Measurements from ENCODE around the gene GRK5.

The GRK5 gene

DNA sequence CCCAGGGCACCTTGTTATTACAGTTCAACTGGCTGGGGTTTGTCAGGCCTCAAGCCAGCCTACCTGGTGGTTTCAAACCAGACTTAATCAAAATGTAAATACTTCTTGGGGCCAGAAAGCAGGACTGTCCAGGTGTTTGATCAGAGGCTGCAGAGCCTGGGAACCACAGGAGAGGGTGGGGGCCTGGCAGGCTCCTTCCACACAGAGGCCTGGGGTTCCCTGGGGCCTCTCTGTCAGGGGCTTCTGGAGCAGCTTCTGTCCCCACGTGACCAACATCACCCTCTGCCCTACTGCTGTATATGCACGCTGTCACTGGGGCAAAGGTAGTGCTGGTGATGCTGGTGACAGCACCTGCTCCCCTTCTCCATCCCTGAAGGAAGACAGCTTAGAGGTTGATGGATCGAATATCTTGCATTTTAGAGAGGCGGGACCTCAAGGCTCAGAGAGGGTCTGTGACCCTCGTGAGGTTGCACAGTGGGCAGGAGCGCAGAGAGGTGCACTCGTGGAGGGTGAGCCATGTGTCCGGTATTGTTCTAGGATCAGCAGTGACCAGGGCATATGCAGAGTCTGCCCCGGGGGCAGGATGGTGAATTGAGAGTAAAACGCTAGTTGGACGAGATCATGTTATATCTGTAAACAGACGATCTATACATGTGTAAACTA lies 95.4 kb downstream of the GRK5 start:
- no peak for DNase-seq

DNA sequence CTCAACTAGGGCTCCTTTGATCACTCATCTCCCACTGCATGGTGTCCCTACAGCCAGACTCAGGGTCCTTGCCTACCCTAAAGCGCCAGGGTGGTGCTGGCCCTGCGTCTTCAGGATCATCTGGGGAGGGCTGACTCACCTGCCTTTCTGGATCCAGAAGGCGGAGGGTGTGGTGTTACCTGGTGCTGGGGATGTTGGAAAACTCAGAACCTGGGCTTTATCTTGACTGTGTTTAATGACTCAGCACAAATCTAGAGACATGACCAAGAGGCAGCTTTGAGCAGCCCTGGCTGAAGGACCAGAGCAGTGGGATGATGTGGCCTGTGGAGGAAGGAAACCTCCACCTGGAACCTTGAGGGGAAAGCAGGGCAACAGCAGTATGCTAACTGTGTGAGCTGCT lies 96.5 kb downstream of the GRK5 start:
- DNase-seq = no peak

DNA sequence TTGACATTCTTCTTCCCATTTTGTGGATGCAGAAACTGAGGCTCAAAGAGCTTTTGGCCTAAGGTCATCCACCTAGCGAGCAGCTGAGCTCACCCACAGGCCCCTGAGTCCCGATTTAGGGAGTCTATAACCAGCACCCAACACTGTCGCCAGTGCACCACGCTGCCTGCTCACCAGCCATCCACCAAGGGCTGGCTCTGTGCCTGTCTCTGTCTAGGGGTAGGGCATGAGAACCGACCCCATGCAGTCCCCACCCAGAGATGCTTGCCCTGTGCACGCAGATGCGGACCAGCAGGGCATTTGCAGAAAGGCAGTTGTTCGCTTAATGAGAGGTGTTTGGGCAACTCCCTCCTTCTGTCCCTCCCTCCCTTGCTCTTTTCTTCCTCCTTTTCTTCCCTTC lies 97.2 kb downstream of the GRK5 start:
- no peak for DNase-seq

DNA sequence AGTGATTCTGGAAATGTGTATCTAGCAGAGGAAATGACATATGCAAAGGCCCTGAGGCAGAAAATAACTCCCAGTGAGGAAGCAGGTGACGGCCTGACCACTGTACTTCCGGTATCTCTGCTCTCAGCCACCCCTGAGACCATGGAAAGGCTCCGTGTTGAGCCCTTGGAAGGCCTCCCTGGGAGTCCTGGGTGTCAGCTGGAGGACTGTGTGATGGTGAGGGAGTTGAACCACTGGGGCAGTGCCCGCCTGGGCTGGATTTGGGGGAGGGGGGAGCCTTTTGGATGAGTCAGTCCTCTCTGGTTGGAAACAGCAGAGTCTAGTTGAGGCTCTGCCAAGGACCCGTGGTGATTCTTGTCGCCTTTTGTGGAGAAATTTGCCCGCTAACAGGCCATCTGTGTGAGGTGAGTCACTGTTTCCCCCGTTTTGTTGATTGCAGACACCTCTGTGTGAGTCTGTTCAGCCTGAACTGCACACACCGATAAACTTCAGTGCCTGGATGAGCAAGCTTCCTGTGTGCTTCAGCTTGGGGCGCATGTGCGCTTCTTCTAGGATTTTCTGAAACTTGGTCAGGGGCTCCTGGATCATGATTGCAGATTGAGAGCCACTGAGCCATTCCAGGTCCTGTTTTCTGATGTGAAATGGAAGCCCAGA lies 98.6 kb downstream of the GRK5 start:
- DNase-seq = no peak

DNA sequence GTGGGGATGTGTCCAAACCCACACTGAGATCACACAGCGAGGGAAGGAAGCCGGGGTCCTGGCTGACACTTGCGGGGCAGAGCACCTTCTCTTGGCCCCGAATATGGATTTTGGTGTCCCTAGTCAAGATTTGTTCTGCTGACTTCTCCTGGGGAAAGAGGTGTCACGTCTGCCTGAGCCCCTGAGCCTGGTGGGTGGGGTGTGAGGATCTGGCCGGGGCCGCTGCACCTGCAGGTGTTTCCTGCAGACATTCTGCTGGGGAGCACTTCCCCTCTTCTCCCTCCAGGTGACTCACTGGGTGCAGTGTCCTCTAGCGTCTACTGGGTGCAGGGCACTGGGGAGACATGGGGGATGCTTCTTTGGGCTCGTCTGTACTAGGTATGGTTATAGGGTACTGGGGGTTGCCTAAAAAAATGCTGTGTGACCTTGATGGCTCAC lies 99.2 kb downstream of the GRK5 start:
- peak; percentile 30 for DNase-seq

DNA sequence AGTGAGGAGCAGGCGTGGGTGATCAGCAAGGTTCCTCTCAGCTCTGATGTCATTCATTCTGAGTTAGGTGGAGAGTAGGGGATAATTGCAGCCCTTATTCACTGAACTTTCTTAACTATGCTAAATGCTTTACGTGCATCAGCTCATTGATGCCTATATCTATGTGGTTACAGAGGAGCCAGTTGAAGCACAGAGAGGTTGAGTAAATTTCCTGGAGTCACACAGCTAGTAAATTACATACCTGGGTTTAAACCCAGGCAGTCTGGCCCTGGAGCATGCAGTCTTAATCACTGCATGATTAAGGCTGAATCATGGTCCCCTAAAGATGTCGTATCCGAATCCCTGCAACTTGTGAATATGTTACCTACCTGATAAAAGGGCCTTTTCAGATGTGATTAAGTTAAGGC lies 99.6 kb downstream of the GRK5 start:
- DNase-seq = no peak

DNA sequence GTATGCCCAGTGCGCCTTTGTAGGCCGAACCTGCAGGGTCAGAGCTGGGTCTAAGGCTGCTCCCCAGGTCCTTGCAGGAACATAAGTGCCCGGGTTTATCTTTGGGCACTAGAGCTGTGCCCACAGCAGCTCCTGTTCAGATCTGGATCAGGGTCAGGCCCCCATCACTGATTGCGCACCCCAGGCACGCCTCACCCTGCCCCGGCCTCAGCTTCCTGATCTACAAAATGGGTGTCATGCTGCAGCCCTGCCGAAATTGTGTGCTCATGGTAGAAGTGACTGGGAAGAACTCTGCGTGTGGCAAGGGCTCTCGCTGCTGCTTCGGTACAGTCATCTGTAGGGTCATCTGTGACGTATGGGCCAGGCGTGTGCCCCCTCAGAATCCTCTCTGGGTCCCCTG lies 100.7 kb downstream of the GRK5 start:
- DNase-seq = no peak

DNA sequence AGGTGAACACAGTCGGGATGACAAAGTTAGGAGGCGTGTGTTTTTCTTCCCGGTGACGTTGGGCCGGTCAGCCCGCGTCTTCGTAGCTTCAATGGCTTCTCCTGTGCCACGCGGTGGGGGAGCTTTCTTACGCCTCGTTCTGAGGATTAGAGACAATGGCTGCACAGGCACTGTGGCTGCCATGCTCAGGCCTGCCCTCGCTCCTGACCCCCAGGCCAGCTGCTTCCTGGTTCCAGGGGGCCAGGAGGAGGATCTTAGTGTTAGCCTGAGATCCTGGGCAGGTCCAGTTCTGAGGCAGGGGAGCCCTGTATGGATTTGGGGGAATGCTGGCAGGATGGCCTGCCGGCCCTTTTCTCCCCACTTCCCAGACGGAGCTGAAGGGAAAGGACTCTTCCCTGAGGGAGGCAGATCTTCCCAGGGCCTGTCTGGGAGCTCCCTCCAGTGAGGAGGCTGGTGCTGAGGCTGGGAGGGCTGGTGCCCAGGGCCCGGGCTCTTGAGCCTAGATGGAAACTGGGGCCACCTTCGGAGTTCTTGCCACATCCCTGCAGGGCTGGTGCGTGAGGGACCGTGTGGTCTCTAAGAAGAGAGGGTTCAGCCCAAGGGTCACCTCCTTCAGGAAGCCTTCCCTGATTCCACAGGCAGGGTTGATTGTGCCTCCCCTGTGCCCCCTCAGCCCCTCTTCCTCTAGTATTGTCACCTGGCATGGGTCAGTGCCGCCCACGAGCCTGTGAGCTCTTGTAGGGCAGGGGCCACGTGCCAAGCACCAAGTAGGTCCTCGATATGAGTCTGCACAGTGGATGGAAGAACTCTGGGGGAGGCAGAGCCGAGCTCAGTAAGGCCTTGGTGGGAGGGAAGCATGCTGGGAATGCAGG lies 101.4 kb downstream of the GRK5 start:
- DNase-seq = no peak

DNA sequence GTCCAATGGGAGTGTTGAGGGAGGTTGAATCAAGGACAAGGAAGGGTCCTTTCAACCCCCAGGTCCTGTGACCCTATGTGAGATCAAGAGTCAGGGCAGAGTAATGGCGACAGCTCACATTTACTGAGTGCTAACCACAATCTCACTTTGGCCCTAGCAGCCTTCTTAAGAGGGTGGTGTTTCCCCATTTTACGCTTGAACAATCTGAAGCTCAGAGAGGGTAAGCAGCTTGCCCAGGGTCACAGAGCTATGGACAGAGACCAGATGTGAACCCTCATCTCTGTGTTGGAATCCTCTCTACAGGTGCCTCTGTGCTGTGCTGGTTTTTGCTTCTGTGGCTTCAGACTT lies 102.0 kb downstream of the GRK5 start:
- DNase-seq = no peak

DNA sequence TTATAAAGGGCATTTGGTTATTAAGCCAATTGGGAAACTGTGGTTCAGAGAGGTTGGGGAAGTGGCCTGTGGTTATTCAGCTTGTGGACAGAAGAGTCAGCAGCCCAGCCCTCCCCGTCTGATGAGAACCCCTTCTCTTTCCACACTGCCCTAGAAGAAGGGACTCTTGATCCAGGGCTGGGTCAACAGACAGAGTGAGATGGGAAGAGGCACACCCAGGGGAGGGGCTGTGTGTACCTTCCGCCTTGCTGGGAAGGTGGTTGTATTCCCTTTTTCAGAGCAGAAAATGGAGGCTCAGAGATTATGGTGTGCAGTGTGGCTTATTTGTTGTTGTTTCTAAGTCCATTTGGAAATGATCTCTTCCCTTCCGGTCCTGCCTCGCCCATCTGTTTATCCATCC lies 103.4 kb downstream of the GRK5 start:
- no peak for DNase-seq

DNA sequence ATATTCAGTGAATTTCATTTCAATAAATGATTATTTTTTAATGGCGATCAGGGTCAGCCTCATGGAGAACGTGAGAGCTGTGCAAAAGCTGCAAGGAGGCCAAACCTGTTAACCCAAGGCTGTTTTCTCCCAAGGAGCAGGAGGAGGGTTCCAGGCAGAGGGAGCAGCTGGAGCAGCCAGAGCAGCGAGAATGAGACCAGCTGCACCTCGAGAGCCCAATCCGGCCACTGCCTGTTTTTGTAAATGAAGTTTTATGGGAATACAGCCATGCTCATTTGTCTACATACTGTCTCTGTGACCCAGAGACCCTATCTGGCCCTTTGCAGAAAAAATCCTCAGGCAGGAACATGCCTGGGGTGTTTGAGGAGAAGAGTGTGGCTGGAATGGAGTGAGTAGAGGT lies 104.9 kb downstream of the GRK5 start:
- DNase-seq = no peak

DNA sequence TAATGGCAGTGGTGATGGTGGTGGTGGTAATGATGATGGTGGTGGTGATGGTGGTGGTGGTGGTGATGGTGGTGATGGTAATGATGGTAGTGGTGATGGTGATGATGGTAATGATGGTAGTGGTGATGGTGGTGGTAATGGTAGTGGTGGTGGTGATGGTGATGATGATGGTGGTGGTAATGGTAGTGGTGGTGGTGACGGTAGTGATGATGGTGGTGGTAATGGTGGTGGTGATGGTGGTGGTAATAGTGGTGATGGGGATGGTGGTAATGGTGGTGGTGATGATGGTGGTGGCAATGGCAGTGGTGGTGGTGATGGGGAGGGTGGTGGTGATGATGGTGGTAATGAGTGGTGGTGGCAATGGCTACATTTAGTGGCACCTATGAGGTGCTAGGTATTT lies 105.7 kb downstream of the GRK5 start:
- DNase-seq = no peak

DNA sequence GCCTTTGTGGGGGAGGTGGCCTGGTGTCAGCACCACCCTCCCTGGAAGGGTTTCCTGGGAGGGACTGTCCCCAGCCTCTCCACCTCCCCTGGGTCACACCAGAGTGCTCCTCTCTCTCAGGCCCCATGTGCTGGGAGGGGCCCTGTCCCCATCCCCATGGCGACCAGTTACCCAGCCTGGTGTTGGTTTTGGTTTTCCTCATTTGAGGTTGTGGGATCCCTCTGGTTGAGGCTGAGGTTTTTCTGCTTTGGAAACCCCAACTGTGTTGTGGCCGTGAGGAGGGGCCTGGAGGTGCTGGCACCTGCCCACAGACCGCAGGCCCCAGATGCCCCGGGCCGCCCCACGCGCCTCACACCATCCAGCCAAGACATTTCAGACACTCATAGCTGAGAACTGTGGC lies 106.3 kb downstream of the GRK5 start:
- no peak for DNase-seq

DNA sequence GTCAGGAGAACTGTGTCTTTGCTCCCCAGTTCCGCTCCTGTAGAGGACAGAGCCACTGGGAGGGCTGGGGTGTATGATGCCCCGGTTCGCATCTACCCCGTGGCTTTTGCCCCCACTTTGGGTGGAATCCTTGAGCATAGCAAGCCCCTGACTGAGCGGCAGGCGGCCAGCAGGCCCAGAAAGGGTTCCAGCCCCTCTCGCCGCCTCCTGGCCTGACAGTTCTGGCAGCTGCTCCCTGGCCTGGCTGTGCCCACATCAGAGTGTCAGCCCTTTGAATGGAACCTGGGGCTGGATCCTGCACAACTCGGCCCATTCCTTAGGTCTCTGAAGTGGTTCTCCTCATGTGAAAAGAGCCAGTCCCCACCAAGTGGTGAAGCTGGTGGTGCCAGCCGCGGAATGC lies 106.7 kb downstream of the GRK5 start:
- DNase-seq = no peak

DNA sequence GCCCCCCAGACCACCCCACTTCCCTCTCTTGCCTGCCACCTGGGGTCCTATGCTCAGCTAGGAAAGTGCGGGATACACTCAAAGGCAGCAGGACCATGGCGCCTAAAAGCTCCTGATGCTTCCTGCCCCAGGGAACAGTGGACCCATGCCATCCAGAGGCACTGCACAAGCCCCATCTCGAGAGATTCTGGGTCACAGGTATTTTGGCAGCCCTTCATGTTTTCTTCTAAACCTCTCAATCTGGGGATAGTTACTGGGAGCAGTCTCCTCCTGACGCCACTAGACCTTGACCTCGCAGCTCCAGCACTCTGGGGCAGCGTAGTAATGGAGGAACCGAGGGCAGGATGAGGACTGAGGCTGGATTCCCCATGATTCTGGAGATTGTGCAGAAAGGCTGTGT lies 107.1 kb downstream of the GRK5 start:
- no peak for DNase-seq

DNA sequence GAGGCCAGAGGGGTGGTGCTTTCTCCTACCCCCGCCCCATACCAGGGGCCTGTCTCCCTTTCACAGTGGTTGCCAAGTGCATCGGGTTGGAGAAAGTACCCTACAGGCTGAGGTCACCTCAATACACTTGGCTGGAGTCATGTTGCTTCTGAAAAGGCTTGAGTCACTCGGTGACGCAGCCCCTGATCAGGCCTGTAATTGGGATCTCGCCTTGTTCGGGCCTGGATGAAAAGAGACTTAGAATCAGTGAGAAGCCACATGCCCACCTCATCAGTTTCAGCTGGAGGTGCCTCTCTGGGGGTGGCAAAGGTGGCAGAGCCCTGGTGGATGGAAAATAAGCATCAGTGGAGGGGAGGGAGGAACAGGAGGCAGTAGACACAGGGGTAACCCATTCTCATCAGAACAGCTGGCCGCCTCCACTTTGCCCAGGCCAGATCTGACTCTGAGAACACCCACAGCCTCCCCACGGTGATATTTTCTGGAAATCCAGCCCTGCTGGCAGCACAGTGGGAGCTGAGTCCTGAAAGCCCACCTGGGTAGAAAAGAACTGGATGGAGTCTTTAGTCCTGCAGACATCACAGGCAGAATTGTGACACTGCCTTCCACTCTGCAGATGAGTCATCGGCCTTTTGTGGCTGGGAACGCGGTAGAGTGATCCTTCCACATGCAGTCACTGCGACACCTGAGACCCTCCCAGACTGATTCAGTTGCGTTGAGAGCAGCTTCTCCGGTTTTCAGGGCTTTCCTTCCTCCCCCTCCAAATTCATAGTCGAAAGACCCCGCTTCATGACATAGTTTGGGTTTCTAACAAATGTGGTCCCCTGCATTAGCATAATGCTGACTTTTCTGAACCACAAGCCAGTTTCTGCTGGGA lies 108.0 kb downstream of the GRK5 start:
- DNase-seq = peak; percentile 51

DNA sequence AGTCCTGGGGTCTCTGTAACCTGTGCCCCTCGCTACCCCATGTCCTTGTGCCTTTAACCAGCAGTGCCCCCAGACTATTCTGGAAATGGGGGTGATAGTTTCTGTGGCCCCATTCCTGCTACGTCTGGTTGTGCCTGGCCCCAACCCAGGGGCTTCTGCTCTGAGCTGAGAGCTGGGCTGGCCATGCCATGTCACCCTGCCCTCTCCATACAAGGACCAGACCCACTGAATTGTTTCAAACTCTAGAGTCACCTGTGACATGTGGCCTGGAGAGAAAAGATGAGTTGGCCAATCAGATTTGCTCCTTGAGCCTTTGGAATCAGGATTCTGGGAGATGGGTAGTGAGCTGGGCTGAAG lies 108.6 kb downstream of the GRK5 start:
- no peak for DNase-seq

DNA sequence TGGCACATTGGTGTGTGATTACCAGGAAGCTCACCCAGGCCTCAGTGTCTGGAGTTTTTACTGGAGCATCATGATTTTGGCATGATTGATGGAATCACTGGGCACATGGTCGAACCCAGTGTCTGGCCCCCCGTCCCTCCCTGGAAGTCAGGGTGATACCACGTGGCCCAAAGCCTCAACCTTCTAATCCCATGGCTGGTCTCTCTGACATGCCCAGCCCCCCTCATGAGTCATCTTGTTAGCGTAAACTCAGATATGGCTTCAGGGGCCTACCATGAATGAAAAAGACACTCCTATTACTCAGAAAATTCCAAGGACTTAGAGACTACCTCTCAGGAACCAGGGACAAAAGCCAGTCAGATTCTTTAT lies 109.3 kb downstream of the GRK5 start:
- DNase-seq = no peak

DNA sequence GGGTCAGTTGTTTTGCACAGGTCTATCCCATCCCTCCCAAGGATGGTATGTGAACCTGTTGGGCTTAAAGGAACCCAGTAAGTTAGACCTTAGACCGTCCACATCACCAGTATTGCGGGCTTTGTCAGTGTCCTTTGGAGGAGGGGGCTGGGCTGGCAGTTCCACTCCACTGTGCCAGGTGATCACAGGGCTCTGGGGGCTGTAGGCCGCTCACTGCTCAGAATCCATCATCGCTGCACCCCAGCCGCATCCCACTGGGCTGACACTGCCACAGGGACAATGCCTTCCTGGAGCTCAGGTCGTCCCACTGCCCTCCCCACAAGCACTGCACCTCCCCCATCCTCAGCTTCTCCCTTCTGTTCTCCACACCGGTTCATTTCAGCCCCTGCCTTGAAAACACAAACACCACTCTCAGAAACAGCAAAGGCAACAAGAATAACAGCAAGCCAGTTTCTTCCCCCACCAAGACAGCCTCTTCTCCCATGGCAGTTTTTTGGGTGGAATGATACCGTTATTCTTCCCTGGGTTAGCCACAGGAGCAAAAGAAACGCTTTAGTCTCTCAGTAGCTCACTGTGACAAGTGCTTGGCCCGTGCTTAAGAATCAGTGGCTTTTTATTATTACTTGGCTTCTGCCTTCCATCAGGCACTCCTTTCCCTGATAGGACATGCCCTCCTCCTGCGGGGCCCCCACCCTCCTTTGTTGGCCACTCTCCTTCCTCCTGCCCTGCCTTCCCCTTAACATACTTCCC lies 111.2 kb downstream of the GRK5 start:
- no peak for DNase-seq

DNA sequence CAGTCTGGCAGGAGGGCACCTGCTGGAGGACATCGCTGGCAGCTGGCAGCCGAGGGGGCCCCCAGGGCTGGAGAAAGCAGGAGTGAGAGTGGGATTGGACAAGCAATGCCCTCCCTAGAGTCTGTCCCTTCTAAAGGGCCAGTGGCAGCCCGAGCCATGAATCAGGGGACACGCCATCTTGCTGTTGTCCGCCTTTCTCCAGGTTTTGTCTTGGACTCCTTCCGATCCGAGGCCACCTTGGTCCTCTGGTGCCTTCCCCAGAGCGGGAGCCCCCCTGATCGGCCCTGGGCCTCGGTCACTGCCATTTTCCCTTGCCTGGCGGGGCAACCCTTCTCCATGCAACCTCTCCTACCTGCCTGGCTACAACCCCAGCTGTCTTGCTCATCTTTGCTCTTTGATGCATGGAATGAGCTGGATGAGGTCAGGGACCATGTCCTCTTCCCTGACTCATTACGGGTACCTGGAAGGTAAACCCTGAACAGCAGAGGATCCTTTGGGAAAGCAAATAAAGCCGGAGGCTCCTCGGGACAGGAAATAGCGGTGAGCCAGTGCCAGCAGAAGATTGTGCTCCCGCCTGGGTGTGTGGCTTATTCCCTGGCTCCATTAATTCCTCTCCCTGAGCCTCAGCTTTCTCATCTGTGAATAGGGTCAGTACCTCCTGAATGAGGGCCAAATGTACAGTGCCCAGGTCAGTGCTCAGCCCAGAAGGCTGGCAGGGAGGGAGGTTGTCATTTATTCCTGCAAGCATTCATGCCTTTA lies 112.0 kb downstream of the GRK5 start:
- DNase-seq = no peak

DNA sequence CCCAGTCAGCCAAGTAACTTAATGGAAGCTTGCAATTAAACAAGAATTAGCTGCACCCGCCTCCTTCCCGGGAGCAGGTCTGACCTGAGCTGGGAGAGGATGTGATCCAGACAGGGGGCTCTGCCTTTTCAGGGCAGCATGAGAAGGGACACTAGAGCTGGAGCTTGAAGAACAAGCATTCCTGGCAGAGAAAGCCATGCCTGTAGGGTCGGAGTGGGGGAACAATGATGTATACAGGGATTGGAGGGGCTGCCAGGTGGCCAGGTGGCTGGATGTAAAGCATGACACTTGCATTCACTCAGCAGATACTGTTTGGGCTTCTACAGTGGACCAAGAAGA lies 112.5 kb downstream of the GRK5 start:
- DNase-seq = no peak

DNA sequence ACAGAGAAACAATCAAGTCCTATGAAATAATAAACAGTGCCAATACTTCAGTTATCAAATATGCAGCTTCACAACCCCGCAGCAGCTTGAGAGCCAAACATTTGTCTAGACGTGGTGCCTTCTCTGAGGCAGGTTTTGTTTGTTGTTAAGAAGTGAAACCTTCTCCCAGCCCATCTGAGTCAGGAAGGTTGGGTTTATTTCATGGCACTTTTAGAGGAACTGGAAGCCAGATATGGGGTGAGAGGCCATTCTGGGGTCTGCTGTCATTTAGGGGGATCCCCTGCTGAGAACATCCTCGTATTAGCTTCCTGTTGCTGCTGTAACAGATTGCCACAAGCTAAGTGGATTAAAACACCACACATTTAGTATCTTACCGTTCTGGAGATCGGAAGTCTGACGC lies 113.6 kb downstream of the GRK5 start:
- DNase-seq = no peak
